HepG2 (cell line): ENCODE results near the gene WBP1. TPM values are rescaled to one million over a fixed set of nuclear protein-coding genes. Genes with fewer than 3 reads are reported as not detected.
A peak's percentile ranks its signal among the peaks of the same experiment; 100 is the strongest.

Experiments used
- CBX5 ChIP-seq: sonication (generic); formaldehyde crosslinking; IDR thresholded peaks from 2 replicates; pipeline ENCODE4 v1.4.0; 2020; ENCODE audit warnings: missing genetic modification reagents, borderline replicate concordance
- HOXA9 ChIP-seq: sonication (generic); formaldehyde crosslinking; IDR thresholded peaks from 2 replicates; pipeline ENCODE4 v1.8.1; 2022; ENCODE audit warnings: missing genetic modification reagents, mild to moderate bottlenecking, moderate library complexity, borderline replicate concordance
- MAFK ChIP-seq, 2 experiments: IDR thresholded peaks in 1 of 2; conservative IDR thresholded peaks in 1 of 2; 2 replicates each; pipeline ENCODE4 v1.6.1; 2011; ENCODE audit warnings: improper control_type of control experiment in 2 of 2, low read length in 2 of 2
- NCOA5 ChIP-seq: sonication (generic); formaldehyde crosslinking; IDR thresholded peaks from 2 replicates; pipeline ENCODE4 v1.4.0; 2020; ENCODE audit warnings: missing genetic modification reagents
- NCOR1 ChIP-seq: fragments of 200-600 bp; sonication (generic); IDR thresholded peaks from 2 replicates; pipeline ENCODE4 v1.7.0; 2017; ENCODE audit warnings: antibody characterized with exemption, low read length, borderline replicate concordance
- NFE2L1 ChIP-seq: sonication (generic); formaldehyde crosslinking; IDR thresholded peaks from 2 replicates; pipeline ENCODE4 v1.4.0; 2020; ENCODE audit warnings: missing genetic modification reagents, mild to moderate bottlenecking, borderline replicate concordance
- NFIB ChIP-seq: sonication (generic); formaldehyde crosslinking; IDR thresholded peaks from 2 replicates; pipeline ENCODE4 v1.9.0; 2021; ENCODE audit warnings: missing genetic modification reagents, mild to moderate bottlenecking, borderline replicate concordance
- RARG ChIP-seq: sonication (generic); formaldehyde crosslinking; IDR thresholded peaks from 2 replicates; pipeline ENCODE4 v1.4.0; 2020; ENCODE audit warnings: low read depth, mild to moderate bottlenecking, missing genetic modification reagents
- RFX3 ChIP-seq: IDR thresholded peaks from 2 replicates; pipeline ENCODE4 v1.6.1; 2016; ENCODE audit warnings: missing biosample characterization, missing genetic modification reagents
- SIN3A ChIP-seq: IDR thresholded peaks from 2 replicates; pipeline ENCODE4 v1.6.1; 2011; ENCODE audit warnings: low read depth, mild to moderate bottlenecking, control low read depth, low read length, borderline replicate concordance
- YY1 ChIP-seq: IDR thresholded peaks from 2 replicates; pipeline ENCODE4 v1.6.1; 2011; ENCODE audit warnings: low read length, low read depth, moderate library complexity, mild to moderate bottlenecking; ENCODE audit not compliant: insufficient read depth, insufficient replicate concordance
- ZNF12 ChIP-seq: sonication (generic); formaldehyde crosslinking; IDR thresholded peaks from 2 replicates; pipeline ENCODE4 v1.5.0; 2020; ENCODE audit warnings: missing genetic modification reagents
- ZNF296 ChIP-seq: sonication (generic); formaldehyde crosslinking; conservative IDR thresholded peaks from 2 replicates; pipeline ENCODE4 v1.5.0; 2020; ENCODE audit warnings: mild to moderate bottlenecking, missing genetic modification reagents
- ZNF563 ChIP-seq: sonication (generic); formaldehyde crosslinking; IDR thresholded peaks from 2 replicates; pipeline ENCODE4 v1.8.0; 2022; ENCODE audit warnings: mild to moderate bottlenecking, moderate library complexity, missing genetic modification reagents
- ZNF709 ChIP-seq: sonication (generic); formaldehyde crosslinking; IDR thresholded peaks from 2 replicates; pipeline ENCODE4 v1.5.0; 2020; ENCODE audit warnings: mild to moderate bottlenecking, missing genetic modification reagents
- ZNF768 ChIP-seq: sonication (generic); formaldehyde crosslinking; IDR thresholded peaks from 2 replicates; pipeline ENCODE4 v1.4.0; 2020; ENCODE audit warnings: missing genetic modification reagents
- polyA plus RNA-seq, 8 experiments: library from polyadenylated mRNA; depleted of rRNA in 3 of 8; stranded (reverse) in 7 of 8; unstranded in 1 of 8; fragments of >200 nt; fragmentation: Illumina TruSeq in 4 of 8; extraction: Trizol in 4 of 8; gene quantifications; 2 replicates each; pipeline versions ENCODE4 v1.2.1 to v1.2.3, GENCODE V29; 2011 to 2016; ENCODE audit warnings: low read depth in 4 of 8, missing spikeins in 1 of 8, mixed read lengths in 1 of 8; ENCODE audit not compliant: insufficient read depth in 1 of 8
- total RNA-seq, 5 experiments: library from RNA; depleted of rRNA; stranded (reverse); fragments of >200 nt; fragmentation: Illumina TruSeq; extraction: Trizol; gene quantifications; 2 replicates each; pipeline ENCODE4 v1.2.3, GENCODE V29; 2016; ENCODE audit warnings: low read depth in 1 of 5
- TF ChIP-seq, protein P1 (sequence below): sonication (generic); formaldehyde crosslinking; IDR thresholded peaks from 2 replicates; pipeline ENCODE4 v1.4.0; 2020; ENCODE audit warnings: missing genetic modification reagents
- TF ChIP-seq, protein P2 (sequence below): IDR thresholded peaks from 2 replicates; pipeline ENCODE4 v1.6.1; 2016; ENCODE audit warnings: missing compliant biosample characterization, missing genetic modification reagents, borderline replicate concordance
- TF ChIP-seq, protein P3 (sequence below): sonication (generic); formaldehyde crosslinking; IDR thresholded peaks from 2 replicates; pipeline ENCODE4 v1.4.0; 2020; ENCODE audit warnings: missing genetic modification reagents
- TF ChIP-seq, protein P4 (sequence below): sonication (generic); formaldehyde crosslinking; IDR thresholded peaks from 2 replicates; pipeline ENCODE4 v1.4.0; 2020; ENCODE audit warnings: mild to moderate bottlenecking, missing genetic modification reagents

WBP1 gene
- total and polyA plus RNA-seq, 2 of the 13 experiments (the other 11 are each of a cell fraction or from before 2014, with no cell fraction given): 38.8 to 85.7 TPM

DNA sequence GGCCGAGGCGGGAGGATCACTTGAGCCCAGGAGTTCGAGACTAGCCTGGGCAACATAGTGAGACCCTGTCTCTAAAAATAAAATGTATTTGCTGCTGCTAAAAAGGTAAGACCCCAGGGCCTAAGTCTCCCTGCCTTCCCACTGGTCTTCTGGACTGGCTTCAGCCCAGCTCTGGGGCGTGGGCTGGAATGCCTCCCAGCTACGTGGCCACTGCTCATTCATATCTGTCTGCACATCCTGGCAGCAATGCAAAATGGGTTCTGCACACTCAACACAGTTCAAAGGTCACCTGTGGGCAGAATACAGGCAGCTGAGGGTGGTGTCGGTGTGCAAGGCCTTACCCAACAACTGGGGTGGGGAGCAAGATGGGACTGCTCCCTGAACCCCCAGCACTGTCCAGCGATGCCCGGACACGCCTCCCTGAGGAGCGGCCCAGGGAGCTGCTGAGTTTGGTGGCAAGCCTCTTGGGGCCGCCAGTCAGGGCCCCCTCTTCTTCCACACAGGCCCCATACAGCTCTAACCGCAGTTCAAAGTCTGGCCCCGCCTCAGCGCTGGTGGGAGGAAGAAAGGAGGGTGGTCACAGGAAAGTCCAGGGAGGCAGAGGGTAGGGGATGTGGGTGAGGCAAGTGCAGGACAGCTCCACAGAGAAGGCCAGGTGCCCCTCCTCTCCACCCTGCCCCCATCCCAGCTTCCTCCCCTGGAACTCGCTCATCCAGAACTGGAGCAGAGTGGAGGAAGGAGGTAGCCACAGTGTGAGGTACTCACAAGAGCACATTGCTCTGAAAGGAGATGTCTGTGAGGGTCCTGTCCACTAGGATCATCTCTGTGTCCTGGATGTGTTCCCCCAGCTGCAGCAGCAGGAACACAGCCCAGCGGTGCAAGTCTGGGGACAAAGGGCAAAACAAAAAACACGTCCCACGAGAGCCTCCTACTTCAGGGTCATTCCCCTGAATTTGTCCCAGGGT, 28.5 kb upstream of the WBP1 start (continued):
- TF ChIP-seq, protein P1, sequence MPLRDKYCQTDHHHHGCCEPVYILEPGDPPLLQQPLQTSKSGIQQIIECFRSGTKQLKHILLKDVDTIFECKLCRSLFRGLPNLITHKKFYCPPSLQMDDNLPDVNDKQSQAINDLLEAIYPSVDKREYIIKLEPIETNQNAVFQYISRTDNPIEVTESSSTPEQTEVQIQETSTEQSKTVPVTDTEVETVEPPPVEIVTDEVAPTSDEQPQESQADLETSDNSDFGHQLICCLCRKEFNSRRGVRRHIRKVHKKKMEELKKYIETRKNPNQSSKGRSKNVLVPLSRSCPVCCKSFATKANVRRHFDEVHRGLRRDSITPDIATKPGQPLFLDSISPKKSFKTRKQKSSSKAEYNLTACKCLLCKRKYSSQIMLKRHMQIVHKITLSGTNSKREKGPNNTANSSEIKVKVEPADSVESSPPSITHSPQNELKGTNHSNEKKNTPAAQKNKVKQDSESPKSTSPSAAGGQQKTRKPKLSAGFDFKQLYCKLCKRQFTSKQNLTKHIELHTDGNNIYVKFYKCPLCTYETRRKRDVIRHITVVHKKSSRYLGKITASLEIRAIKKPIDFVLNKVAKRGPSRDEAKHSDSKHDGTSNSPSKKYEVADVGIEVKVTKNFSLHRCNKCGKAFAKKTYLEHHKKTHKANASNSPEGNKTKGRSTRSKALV (CRISPR knock-in tag): 0 out of 2 replicates have a peak, but pooled peaks have one; percentile 51
- TF ChIP-seq HOXA9 (CRISPR knock-in tag) (no peak; the same call in 1 of the 2 replicates), YY1 (peak; percentile 54), NFIB (no peak), ZNF12 (CRISPR knock-in tag) (peak; percentile 36; the same call in 1 of the 2 replicates), NCOA5 (CRISPR knock-in tag) (no peak), NCOR1 (peak; percentile 98), RARG (peak; percentile 39; the same call in 1 of the 2 replicates), ZNF709 (peak; percentile 89; the same call in 1 of the 2 replicates), MAFK (conservative IDR thresholded peaks at IDR 0.05 in 1 of 2, IDR thresholded peaks at IDR 0.05 in 1 of 2; ENCODE audit: low read length in 2 of 2) (peak; percentile 27 to 28; a peak in 2 of 4 replicates), RFX3 (CRISPR knock-in tag) (0 out of 2 replicates have a peak, but pooled peaks have one; percentile 11), ZNF296 (no peak), ZNF563 (peak; percentile 64; the same call in 1 of the 2 replicates), SIN3A (peak; percentile 69; the same call in 1 of the 2 replicates), CBX5 (CRISPR knock-in tag) (peak; percentile 55; the same call in 1 of the 2 replicates), NFE2L1 (no peak; the same call in 1 of the 2 replicates), ZNF768 (CRISPR knock-in tag) (peak; percentile 13; the same call in 1 of the 2 replicates)
- TF ChIP-seq, protein P2, sequence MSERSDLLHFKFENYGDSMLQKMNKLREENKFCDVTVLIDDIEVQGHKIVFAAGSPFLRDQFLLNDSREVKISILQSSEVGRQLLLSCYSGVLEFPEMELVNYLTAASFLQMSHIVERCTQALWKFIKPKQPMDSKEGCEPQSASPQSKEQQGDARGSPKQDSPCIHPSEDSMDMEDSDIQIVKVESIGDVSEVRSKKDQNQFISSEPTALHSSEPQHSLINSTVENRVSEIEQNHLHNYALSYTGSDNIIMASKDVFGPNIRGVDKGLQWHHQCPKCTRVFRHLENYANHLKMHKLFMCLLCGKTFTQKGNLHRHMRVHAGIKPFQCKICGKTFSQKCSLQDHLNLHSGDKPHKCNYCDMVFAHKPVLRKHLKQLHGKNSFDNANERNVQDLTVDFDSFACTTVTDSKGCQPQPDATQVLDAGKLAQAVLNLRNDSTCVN (CRISPR knock-in tag): peak; percentile 41; the same call in 1 of the 2 replicates
- TF ChIP-seq, protein P3, sequence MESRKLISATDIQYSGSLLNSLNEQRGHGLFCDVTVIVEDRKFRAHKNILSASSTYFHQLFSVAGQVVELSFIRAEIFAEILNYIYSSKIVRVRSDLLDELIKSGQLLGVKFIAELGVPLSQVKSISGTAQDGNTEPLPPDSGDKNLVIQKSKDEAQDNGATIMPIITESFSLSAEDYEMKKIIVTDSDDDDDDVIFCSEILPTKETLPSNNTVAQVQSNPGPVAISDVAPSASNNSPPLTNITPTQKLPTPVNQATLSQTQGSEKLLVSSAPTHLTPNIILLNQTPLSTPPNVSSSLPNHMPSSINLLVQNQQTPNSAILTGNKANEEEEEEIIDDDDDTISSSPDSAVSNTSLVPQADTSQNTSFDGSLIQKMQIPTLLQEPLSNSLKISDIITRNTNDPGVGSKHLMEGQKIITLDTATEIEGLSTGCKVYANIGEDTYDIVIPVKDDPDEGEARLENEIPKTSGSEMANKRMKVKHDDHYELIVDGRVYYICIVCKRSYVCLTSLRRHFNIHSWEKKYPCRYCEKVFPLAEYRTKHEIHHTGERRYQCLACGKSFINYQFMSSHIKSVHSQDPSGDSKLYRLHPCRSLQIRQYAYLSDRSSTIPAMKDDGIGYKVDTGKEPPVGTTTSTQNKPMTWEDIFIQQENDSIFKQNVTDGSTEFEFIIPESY (CRISPR knock-in tag): peak; percentile 6
- TF ChIP-seq, protein P4, sequence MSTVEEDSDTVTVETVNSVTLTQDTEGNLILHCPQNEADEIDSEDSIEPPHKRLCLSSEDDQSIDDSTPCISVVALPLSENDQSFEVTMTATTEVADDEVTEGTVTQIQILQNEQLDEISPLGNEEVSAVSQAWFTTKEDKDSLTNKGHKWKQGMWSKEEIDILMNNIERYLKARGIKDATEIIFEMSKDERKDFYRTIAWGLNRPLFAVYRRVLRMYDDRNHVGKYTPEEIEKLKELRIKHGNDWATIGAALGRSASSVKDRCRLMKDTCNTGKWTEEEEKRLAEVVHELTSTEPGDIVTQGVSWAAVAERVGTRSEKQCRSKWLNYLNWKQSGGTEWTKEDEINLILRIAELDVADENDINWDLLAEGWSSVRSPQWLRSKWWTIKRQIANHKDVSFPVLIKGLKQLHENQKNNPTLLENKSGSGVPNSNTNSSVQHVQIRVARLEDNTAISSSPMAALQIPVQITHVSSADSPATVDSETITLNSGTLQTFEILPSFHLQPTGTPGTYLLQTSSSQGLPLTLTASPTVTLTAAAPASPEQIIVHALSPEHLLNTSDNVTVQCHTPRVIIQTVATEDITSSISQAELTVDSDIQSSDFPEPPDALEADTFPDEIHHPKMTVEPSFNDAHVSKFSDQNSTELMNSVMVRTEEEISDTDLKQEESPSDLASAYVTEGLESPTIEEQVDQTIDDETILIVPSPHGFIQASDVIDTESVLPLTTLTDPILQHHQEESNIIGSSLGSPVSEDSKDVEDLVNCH (CRISPR knock-in tag): peak; percentile 73; the same call in 1 of the 2 replicates
